IPS DF 4.7 (cell line): ENCODE measurements around the gene NOBOX.
A peak's percentile ranks its signal among the peaks of the same experiment; 100 is the strongest.
"Not testable (repeated sequence)": the region's sequence is repeated elsewhere in the genome, so short reads cannot be mapped to it uniquely, and the experiment has no call there.

ENCODE experiments used
- DNase-seq: peaks from one replicate; pipeline ENCODE4 v3.0.0-alpha.2; 2013; ENCODE audit warnings: low spot score; ENCODE audit errors: extremely low read depth

NOBOX gene

GRCh38 chr7:144403649-144404061 is at the start of gene NOBOX:
NOBOX (minus strand) TSS chr7:144403693.
- no peak for DNase-seq

DNA sequence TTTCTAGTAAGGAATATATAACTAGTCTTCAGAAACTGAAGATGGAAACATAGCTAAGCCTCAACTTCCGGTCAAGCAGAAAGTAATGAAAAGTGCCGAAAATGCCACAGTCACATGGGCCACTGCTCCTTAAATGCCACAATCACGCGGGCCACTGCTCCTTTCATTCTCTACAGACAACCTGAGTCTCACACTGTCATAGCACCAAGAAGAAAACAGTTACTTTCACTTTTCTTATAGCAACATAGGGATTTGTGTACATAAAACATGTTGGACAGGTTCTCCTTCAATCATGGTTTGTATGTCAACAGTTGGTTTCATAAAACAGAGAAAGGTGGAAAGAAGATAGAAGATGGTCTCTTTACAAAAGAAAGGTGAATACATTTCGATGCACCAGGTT is 48.6 kb upstream of the NOBOX start:
- no peak for DNase-seq

DNA sequence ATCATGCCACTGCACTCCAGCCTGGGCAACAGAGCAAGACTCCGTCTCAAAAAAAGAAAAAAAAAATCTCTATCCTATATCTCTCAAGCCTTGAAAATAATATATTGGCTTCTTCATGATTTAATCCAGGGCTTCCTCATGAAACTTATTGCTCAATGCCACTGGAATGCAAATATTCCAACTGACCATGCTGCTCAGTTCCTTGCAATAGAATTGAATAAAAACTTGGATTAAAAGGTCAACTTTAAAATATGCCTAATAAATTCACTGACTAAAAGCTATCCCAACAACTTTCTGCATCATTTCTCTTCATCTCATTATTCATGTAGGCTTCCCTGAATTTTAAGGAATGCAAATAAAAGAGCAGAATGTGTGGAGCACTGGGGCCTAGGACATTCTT is 42.1 kb upstream of the NOBOX start:
- DNase-seq = no peak

- DNase-seq = no peak
Measured at GRCh38 chr7:144439717-144440205, 36.3 kb upstream of the NOBOX start.

DNA sequence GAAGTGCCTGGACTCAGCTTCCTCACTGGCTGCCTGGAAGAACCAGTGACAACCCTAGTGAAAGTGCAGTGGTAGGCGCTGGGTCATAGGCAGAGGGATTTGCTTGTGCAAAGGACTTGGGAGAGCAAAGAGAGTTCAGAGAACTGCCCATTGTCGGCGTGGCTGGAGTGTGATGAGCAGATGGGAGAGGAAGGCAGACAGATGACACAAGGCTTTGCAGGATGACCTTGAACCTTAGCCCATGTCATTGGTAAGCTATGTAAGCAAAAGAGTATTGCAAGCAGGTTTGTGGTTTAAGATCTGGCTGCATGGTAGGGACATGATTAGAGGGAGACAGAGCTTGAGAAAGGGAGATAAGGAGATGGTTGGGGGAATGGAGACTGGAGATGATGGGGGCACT is 35.3 kb upstream of the NOBOX start:
- no peak for DNase-seq

- peak; percentile 30 for DNase-seq
Measured at GRCh38 chr7:144437370-144438191, 34.1 kb upstream of the NOBOX start.

- no peak for DNase-seq
Measured at GRCh38 chr7:144436500-144436899, 33.0 kb upstream of the NOBOX start.

DNA sequence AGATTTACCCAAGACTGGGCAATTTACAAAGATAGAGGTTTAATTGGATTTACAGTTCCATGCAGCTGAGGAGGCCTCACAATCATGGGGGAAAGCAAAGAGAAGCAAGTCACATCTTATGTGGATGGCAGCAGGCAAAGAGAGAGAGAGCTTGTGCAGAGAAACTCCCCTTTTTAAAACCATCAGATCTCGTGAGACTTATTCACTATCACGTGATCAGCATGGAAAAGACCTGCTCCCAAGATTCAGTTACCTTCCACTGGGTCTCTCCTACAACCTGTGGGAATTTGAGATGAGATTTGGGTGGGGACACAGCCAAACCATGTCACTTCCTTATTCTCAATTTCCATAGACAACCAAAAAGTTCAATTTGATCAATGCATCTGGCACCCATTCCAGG is 24.9 kb upstream of the NOBOX start:
- no peak for DNase-seq

DNA sequence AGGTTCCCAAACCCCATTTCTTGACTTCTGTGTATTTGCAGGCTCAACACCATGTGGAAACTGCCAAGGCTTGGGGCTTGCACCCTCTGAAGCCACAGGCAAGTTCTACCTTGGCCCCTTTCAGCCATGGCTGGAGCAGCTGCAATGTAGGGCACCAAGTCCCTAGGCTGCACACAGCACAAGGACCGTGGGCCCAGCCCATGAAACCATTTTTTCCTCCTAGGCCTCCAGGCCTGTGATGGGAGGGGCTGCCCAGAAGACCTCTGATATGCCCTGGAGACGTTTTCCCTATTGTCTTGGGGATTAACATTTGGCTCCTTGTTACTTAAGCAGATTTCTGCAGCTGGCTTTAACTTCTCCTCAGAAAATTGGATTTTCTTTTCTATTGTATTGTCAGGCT is 24.0 kb upstream of the NOBOX start:
- not testable (repeated sequence) for DNase-seq

DNA sequence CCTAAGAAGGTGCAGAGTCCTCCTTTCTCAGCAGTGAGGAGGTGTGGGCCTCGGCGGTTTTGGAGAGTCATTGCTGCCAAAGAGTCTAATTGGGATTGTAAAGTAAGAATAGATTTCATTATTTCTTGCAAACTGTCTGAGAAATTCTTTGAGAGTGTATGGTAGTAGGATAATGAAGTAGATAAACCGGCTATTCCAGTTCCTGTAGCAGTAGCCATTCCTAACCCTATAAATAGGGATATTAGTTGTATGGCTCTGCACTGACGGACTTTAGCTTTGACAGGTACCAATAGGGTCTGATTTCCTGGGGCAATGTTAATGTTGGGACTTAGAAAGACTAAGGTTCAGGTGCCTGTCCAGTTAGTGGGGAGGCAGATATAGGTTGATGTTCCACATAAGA is 15.4 kb upstream of the NOBOX start:
- not testable (repeated sequence) for DNase-seq

GRCh38 chr7:144416341-144416740 is 12.8 kb upstream of the NOBOX start:
- no peak for DNase-seq

- no peak for DNase-seq
Measured at GRCh38 chr7:144415858-144416257, 12.4 kb upstream of the NOBOX start.

- no peak for DNase-seq
Measured at GRCh38 chr7:144414815-144415214, 11.3 kb upstream of the NOBOX start.

GRCh38 chr7:144410441-144410840 is 6.9 kb upstream of the NOBOX start:
- DNase-seq = no peak

DNA sequence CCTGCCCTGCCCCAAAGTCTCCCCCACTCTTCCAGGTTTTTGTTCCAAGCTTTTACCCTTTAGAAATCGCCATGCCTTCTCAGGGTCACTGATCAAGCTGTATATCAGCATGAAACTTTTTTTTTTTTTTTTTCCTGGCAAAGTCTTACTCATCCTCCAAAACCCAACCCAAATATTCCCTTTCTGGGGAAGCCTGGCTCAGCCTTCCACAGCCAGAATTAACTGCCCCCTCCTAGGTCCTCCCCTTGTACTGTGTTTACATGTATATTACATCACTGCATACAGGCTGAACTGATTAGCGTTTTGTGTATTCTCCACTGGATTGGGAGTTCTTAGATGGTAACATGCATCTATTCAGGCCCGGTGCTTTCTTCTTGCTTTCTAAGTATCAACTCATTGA is 4.6 kb upstream of the NOBOX start:
- DNase-seq = no peak

GRCh38 chr7:144407266-144407931 is 3.9 kb upstream of the NOBOX start:
- DNase-seq = no peak

DNA sequence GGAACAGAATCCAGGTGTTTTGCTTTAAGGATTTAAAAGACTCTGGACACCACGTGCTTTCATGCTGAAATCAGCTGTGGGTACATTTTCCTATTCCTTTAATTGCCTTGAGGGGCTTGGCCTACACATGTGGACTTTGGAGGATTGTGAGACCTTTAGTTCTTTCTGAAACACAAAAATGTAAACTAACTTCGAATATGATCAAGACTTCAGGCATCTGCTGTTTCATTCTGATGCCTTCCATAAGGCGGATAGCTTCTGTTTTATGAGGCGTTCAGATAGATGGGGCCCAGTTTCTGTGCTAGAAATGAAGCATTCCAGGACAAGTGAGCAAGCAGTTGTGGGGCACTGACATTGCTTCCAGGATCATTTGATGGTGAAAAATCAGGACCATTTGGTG is 1.5 kb upstream of the NOBOX start:
- no peak for DNase-seq

- DNase-seq = no peak
Measured at GRCh38 chr7:144403102-144403501, 391 bp downstream of the NOBOX start.

DNA sequence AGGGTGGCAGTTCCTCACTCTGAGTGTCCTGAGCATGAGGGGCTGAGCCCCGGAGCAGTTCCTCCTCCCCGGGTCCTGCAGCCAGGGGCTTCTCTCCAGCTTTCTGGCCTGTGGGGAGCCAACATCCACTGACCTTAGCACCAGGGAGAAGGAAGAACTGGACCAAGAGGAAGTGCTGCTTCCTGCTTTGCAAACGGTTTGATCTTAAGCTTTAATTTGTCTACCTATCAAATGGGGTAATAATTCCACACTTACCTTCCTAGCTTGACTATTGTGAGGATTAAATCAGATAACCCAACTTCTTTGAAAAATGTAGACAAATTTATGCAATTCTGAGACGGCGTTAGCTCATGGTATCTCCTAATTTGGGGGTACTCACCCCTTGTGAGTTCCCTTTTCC is 2.0 kb downstream of the NOBOX start:
- DNase-seq = no peak

- DNase-seq = no peak
Measured at GRCh38 chr7:144399946-144400345, 3.5 kb downstream of the NOBOX start.

DNA sequence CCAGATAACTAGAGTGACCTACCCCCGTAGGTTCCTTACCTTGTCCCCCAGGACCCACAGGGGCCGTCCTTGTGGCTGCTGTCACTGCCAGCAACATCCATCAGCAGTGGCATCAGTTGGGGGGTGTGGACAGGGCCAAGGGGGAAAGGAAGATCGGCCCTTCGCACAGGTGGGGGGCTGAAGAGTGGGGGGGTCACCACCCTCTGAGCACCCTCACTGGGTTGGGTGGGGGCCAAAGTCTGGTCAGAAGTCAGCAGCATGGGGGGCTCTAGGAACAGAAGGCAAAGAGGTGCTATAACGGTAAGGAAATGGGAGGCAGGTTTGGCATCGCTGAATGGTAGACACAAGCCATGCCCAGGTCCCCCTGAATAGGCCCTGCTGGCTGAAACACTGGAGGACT is 4.6 kb downstream of the NOBOX start:
- DNase-seq = no peak

DNA sequence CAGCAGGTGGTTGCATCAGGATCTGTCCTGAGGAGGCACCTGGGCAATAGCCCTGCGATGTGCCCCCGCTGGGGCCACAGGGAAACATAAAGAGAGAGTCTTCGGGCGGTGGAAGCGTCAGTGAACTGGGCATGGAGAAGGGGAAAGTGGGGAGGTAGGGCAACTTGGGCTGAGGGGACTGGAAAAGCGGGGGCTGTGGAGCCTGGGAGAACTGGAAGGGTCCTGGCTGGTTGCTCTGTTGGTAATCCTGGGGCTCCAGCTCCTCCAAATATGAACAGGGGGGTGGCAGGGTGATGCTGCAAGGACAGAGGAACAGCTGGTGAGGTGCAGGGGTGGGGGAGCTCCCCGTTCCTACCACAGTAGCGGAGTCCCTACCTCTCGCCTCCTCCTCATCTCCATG is 5.2 kb downstream of the NOBOX start:
- DNase-seq = no peak

GRCh38 chr7:144397086-144397485 is 6.4 kb downstream of the NOBOX start:
- no peak for DNase-seq
